RKO (cell line): ENCODE results near the gene IL1RAPL2.
A peak's percentile ranks its signal among the peaks of the same experiment; 100 is the strongest.

ENCODE experiments used
- DNase-seq: peaks from one replicate; pipeline ENCODE4 v3.0.0-alpha.2; 2016; ENCODE audit warnings: low spot score

Gene IL1RAPL2

DNA sequence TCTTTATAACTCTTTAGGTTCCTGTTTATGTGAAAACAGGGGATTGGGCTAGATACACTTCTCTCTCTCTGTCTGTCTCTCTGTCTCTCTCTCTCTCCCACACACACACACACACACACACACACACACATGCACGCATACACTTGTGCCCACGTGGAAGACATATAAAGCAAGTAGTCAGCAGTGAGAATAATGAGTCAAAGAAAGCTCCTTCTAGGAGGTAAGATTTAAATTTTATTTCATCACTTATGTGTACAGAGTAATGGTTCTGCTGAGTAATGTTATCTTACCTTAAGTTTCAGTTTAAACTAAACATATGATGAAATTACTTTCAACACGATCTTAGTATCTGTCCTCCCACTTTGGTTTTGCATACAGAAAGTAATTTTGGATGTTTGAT lies 897.5 kb downstream of the IL1RAPL2 start:
- DNase-seq = no peak

GRCh38 chrX:105464618-105465017 lies 898.6 kb downstream of the IL1RAPL2 start:
- no peak for DNase-seq

DNA sequence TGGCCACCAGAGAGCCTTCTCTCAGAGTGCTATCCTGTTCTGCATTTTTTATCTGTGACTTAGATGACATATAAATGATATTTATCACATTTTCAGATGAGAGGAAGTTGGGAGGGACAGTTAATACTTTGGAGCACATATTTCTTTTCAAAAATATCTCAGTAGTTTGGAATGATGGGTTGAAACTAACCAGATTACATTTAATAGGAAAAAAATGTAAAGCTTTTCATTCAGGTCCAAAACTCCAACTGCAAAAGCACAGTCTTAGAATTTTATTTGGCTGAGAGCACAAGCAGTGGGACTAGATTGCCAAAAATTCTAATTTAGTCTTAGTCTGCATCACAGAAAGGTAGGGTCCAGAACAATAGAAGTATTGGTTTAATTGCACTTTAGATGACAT lies 902.7 kb downstream of the IL1RAPL2 start:
- no peak for DNase-seq

- DNase-seq = no peak
Measured at GRCh38 chrX:105471597-105471996, 905.6 kb downstream of the IL1RAPL2 start.

DNA sequence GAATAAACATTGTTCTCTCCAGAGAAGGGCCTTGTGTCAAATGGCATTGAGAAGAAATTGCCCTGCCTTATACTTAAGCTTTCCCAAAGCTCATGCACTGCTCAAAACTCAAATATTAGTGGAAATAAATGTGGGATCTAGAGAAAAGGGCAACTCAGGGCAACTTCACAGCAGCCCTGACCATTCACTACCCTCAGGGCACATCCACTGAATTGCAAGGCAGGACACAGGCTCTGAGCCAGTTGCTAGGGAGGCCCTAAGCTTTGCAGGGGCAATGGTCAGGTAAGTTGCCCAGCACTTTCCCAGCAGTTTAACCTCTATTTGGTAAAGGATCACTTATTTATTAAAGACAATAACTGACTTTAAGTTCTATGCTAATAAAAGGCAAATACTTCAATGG lies 909.8 kb downstream of the IL1RAPL2 start:
- DNase-seq = no peak

- no peak for DNase-seq
Measured at GRCh38 chrX:105477351-105477750, 911.4 kb downstream of the IL1RAPL2 start.

GRCh38 chrX:105480646-105481310 lies 914.8 kb downstream of the IL1RAPL2 start:
- DNase-seq = no peak

GRCh38 chrX:105483011-105483410 lies 917.0 kb downstream of the IL1RAPL2 start:
- DNase-seq = peak; percentile 24

- no peak for DNase-seq
Measured at GRCh38 chrX:105488716-105489115, 922.7 kb downstream of the IL1RAPL2 start.

DNA sequence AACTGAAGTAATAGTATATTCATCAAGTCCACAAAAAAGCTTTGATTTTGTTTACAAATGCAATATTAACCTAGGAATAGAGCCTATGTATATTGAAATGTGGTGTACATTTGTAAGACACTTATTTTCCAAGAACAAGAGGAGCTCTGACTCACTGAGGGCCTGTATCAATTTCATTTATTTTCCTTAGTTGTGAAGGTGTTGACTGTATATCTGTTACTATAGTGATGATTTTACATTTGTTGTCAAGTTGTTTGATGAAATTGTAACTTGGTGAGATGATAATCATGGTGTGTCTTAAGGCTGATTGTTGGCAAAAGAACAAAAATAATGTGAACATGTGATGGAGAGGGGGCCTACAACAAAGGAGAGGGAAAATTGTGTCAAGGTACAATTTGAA lies 929.4 kb downstream of the IL1RAPL2 start:
- DNase-seq = no peak

DNA sequence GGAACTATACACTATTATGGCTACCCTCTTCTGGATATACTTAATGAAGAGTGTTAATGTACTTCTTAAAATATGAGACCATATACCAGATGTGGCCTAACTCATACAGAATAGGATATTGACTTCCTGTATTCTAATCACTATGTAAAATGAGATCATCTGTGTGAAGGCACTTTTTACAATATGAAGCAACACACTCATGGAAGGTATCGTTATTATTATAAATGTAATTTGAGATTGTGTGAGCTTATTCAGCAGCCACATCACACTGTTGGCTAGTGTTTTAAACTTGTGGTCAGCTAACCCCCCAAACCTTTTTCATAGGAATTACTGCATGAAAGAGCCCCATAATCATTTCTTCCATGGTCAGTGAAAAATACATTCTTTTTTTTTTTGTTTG lies 936.3 kb downstream of the IL1RAPL2 start:
- DNase-seq = no peak

DNA sequence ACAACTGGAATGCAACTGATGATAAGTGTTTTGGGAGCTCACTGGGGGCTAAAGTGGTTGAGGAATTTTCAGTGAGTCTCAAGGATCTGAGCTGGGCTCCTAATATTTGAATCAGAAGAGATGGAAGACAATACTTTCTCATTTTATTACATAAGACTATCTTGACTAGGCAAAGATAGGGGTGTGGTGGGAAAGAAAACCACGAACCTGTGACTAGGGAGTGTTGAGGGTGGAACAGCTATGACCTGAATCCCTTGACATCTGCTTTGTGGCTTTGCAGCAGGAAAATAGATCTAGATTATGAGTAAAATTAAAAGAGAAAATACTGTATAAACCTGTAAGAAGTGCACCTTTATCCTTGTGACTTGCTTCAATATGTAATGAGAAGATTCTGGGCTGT lies 949.6 kb downstream of the IL1RAPL2 start:
- no peak for DNase-seq

GRCh38 chrX:105526431-105526830 lies 960.4 kb downstream of the IL1RAPL2 start:
- DNase-seq = no peak

DNA sequence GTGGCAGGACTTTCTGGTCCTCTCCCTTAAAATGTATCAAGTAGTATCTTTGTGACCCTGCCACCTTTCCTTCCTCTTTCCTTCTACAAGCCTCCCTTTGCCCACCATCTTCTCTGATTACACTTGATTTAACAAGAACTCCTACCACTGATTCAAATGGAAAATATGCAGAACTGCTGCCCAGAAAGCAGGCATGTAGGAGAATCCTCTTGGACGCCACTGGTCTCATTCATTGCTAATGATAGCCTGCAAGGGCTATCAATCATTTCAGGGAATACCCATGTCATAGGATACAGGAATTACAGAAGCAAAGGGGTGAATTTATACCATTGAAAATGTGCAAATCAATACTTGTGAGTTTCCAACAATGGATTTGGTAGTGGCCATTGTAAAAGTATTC lies 961.8 kb downstream of the IL1RAPL2 start:
- DNase-seq = no peak

GRCh38 chrX:105533951-105534350 lies 968.0 kb downstream of the IL1RAPL2 start:
- no peak for DNase-seq

DNA sequence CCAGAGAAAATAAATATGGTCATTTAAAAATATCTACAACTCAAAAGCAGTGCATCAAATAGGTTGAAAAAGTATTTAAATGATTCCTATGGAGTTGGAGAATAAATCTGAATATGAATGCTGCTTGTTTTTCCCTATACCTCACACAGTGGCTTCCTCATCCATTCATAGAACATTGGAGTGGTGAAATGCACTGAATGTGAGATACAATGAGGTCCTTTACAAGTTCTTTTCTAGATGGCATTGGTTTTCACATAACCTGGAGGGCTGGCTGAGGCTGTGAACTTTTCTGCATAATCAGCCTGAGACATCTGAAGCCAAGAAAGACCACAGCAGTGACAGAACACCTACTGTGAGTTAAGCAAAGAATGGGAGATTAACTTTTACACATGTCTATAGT lies 977.3 kb downstream of the IL1RAPL2 start:
- no peak for DNase-seq

GRCh38 chrX:105550043-105550663 lies 984.2 kb downstream of the IL1RAPL2 start:
- DNase-seq = no peak

DNA sequence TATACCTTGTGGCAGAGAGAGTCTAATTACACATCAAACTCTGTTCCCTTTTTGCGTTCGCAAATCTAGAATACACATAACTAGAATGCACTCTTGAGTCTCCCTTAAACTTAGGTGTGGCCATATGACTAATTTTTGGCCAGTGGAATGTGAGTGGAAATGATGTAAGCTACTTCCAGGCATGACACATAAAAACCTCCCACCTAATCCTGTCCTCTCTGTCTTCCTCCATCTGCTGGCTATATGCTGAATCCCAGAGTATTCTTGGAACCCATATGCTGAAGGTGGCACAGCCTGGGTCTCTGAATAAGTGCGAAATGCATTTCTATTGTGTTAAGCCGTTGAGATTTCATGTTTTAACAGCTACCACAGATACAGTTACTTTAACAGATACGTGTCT lies 986.4 kb downstream of the IL1RAPL2 start:
- peak; percentile 63 for DNase-seq

- DNase-seq = no peak
Measured at GRCh38 chrX:105553118-105553517, 987.1 kb downstream of the IL1RAPL2 start.

- peak; percentile 44 for DNase-seq
Measured at GRCh38 chrX:105564501-105564900, 998.5 kb downstream of the IL1RAPL2 start.

- DNase-seq = no peak
Measured at GRCh38 chrX:105565856-105566255, 999.9 kb downstream of the IL1RAPL2 start.

- DNase-seq = no peak
Measured at GRCh38 chrX:105567082-105567481, 1001.1 kb downstream of the IL1RAPL2 start.

GRCh38 chrX:105608745-105609144 lies 1042.7 kb downstream of the IL1RAPL2 start:
- DNase-seq = no peak

DNA sequence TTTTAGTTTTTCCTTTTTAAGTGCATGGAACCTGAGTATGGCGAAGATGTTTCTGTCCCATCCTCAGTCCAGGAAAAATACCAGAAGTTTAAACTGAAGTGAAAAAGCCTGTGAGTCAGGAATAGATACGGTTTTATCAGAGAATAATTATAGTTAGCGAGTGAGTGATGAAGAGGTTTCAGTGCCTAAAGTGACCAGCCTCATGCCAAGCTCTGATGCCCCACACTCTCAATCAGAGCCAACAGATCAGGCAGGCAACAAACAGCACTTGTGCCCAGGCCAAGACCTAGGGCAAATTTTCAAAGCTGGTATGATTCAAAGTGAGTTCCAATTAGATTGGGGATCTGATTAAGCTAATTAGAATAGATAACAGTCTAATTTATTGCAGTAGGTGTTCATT lies 1043.5 kb downstream of the IL1RAPL2 start:
- DNase-seq = no peak
